ENCODE measurements around the gene CDHR3. TPM values are rescaled to one million over a fixed set of nuclear protein-coding genes. Genes with fewer than 3 reads are reported as not detected.

Gene CDHR3
- total and polyA plus RNA-seq, 2 donors (not counting 3 experiments of a cell fraction or from before 2014, with no cell fraction given): 0.46 to 2.3 TPM

GRCh38 chr7:106031300-106032035 is 68.4 kb downstream of the CDHR3 start:
- Histone ChIP-seq H3K4me2 (ENCODE audit: insufficient read depth, low read length) (no peak overlapping the region), H3K9me1 (replicated peaks; ENCODE audit: control insufficient read depth, extremely low read depth, insufficient read depth, low read length) (no peaks in the 10 kb centered on the region), H3K9me3 (replicated peaks; ENCODE audit: control insufficient read depth, insufficient read depth, low read length) (no peaks in the 10 kb centered on the region), H3K79me2 (ENCODE audit: control insufficient read depth, insufficient read depth, low read length) (no peaks in the 10 kb centered on the region), H3K36me3 (ENCODE audit: control insufficient read depth in 2 of 2, extremely low read depth in 1 of 2, insufficient read depth in 2 of 2, low read length in 2 of 2) (no peaks in the 10 kb centered on the region), H3K4me3 (replicated peaks in 1 of 3; ENCODE audit: insufficient read depth in 1 of 3, low read depth in 1 of 3, low read length in 3 of 3) (no peak overlapping the region), H3K9ac (replicated peaks; ENCODE audit: extremely low read depth, insufficient read depth, low read length) (no peak overlapping the region), H3K27me3 (ENCODE audit: control insufficient read depth in 2 of 2, insufficient read depth in 2 of 2, low read length in 2 of 2) (peaks cover 25 to 35% of the 10 kb centered on the region in 2 experiments), H2AFZ (ENCODE audit: low read depth, low read length) (no peak overlapping the region), H3K27ac (ENCODE audit: insufficient read depth, low read depth, low read length) (no peak overlapping the region), H4K20me1 (replicated peaks; ENCODE audit: control insufficient read depth, extremely low read depth, insufficient read depth, low read length) (no peaks in the 10 kb centered on the region), H3K4me1 (ENCODE audit: control insufficient read depth, extremely low read depth, insufficient read depth, low read length) (no peaks in the 10 kb centered on the region)
- intact Hi-C loops (cut with micrococcal nuclease): no loop called here
- TF ChIP-seq MYC (IDR thresholded peaks at IDR 0.05; ENCODE audit: low read depth, low read length) (no peak), EZH2 (IDR thresholded peaks at IDR 0.05; ENCODE audit: borderline replicate concordance, low read depth, low read length, severe bottlenecking) (no peak), POLR2AphosphoS5 (IDR thresholded peaks at IDR 0.05; ENCODE audit: insufficient read depth, low read depth, low read length) (no peak), CTCF (IDR thresholded peaks at IDR 0.05; ENCODE audit: extremely low read depth in 1 of 2, insufficient read depth in 1 of 2, low read depth in 1 of 2, low read length in 2 of 2) (no peak), JUN (IDR thresholded peaks at IDR 0.05; ENCODE audit: borderline replicate concordance, insufficient read depth, insufficient read length, low read depth) (no peak)
- DNase-seq (ENCODE audit: low read depth, low spot score) (peak; percentile 6), FAIRE-seq (peak; percentile 28)
- dilution Hi-C loops (cut with MboI; ENCODE audit: extremely low pct_ligation_motif_present, low sequenced_read_pairs): no loop called here
- CTCF ChIA-PET: interaction anchor here (1.0 to 3.0 kb wide), 4 partner anchors 9 to 12 kb away, joined by 3 to 10 read pairs (median 4); no protein-coding TSS in a partner anchor
- POLR2A ChIA-PET: no interaction called here
- no TSS peak for BruUV-seq (replicated peaks)

Measured in endothelial cell of umbilical vein (primary cell).